Activated T-cell treated with anti-CD3 and anti-CD28 coated beads, Interleukin-2, amount 50 U/mL, for 48 hours (primary cell): ENCODE data around the gene FURIN.
"Not testable (repeated sequence)": the region's sequence is repeated elsewhere in the genome, so short reads cannot be mapped to it uniquely, and the experiment has no call there.

ENCODE experiments used
- DNase-seq, 2 experiments: peaks; one replicate each; pipeline ENCODE4 v3.0.0-alpha.2; 2020

The FURIN gene

GRCh38 chr15:90918034-90918788 is 49.8 kb downstream of the FURIN start:
- no peak for DNase-seq

- no peak for DNase-seq
Observed at GRCh38 chr15:90918835-90919234, 50.4 kb downstream of the FURIN start.

- no peak for DNase-seq
Observed at GRCh38 chr15:90921887-90922286, 53.5 kb downstream of the FURIN start.

GRCh38 chr15:90922712-90923322 is 54.4 kb downstream of the FURIN start:
- peak; percentile 54 to 66 for DNase-seq

GRCh38 chr15:90924375-90924774 is 56.0 kb downstream of the FURIN start:
- DNase-seq = peak in 1 of 2 experiments; percentile 28

- DNase-seq = not testable (repeated sequence)
Observed at GRCh38 chr15:90926766-90927165, 58.4 kb downstream of the FURIN start.

GRCh38 chr15:90928106-90928505 is 59.7 kb downstream of the FURIN start:
- DNase-seq = not testable (repeated sequence)

GRCh38 chr15:90929246-90930019 is 61.0 kb downstream of the FURIN start:
- no peak for DNase-seq

- peak; percentile 35 to 39 for DNase-seq
Observed at GRCh38 chr15:90930861-90931574, 62.6 kb downstream of the FURIN start.

GRCh38 chr15:90931575-90931827 is 63.1 kb downstream of the FURIN start:
- DNase-seq = no peak

GRCh38 chr15:90931828-90932659 is 63.7 kb downstream of the FURIN start, which contains the start of gene HDDC3:
Gene HDDC3, minus strand, starts transcription at chr15:90932549. Its CDS starts 9 bp downstream, at chr15:90932540.
- peak; percentile 95 to 96 for DNase-seq

- DNase-seq = no peak
Observed at GRCh38 chr15:90932660-90932991, 64.2 kb downstream of the FURIN start.
